ENCODE results near the gene GALNT18.

DNA sequence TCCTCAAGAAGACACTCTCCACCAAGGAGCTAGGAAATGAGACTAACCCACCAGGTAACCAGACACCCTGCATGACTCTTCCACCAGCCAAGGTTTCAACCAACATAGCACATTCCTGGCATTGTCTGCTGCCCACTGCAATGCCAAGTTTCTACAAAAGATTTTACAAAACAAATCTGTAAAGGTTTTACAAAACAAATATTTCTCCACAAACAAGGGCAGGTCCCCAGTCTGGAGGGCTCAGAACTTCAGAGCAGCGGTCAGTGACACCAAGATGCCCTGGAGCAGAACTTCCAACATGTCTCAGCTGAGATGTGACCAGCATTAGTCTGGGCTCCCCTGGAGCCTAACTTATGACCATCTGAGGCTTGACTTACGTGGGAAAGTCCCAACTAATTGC lies 14.0 kb downstream of the GALNT18 start:
- TF ChIP-seq, protein P1, sequence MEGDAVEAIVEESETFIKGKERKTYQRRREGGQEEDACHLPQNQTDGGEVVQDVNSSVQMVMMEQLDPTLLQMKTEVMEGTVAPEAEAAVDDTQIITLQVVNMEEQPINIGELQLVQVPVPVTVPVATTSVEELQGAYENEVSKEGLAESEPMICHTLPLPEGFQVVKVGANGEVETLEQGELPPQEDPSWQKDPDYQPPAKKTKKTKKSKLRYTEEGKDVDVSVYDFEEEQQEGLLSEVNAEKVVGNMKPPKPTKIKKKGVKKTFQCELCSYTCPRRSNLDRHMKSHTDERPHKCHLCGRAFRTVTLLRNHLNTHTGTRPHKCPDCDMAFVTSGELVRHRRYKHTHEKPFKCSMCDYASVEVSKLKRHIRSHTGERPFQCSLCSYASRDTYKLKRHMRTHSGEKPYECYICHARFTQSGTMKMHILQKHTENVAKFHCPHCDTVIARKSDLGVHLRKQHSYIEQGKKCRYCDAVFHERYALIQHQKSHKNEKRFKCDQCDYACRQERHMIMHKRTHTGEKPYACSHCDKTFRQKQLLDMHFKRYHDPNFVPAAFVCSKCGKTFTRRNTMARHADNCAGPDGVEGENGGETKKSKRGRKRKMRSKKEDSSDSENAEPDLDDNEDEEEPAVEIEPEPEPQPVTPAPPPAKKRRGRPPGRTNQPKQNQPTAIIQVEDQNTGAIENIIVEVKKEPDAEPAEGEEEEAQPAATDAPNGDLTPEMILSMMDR (conservative IDR thresholded peaks at IDR 0.05; ENCODE audit: low read depth, low read length), result no peak
- no peak for TF ChIP-seq POLR2A (IDR thresholded peaks at IDR 0.05; ENCODE audit: low read depth, low read length)
- TF ChIP-seq MAZ (IDR thresholded peaks at IDR 0.05; ENCODE audit: borderline replicate concordance, low read depth, low read length), result no peak
- TF ChIP-seq MAFK (IDR thresholded peaks at IDR 0.05; ENCODE audit: low read depth, low read length), result no peak
- no peak for TF ChIP-seq MXI1 (IDR thresholded peaks at IDR 0.05; ENCODE audit: borderline replicate concordance, low read depth, low read length)
- TF ChIP-seq SMC3 (IDR thresholded peaks at IDR 0.05; ENCODE audit: low read depth, low read length), result no peak
- no peak for TF ChIP-seq CEBPB (IDR thresholded peaks at IDR 0.05; ENCODE audit: low read depth, low read length)
- no peak for TF ChIP-seq USF2 (IDR thresholded peaks at IDR 0.05; ENCODE audit: low read depth, low read length)
- no peak for TF ChIP-seq FOS (IDR thresholded peaks at IDR 0.05; ENCODE audit: low read depth, low read length)
- no peak for TF ChIP-seq RAD21 (IDR thresholded peaks at IDR 0.05; ENCODE audit: low read length)
- TF ChIP-seq NFE2L2 (IDR thresholded peaks at IDR 0.05; ENCODE audit: low read depth, low read length), result no peak
- no peak for TF ChIP-seq ELK1 (IDR thresholded peaks at IDR 0.05; ENCODE audit: borderline replicate concordance, low read depth, low read length)

Data from IMR-90 (cell line).